Natural killer cell (primary cell): ENCODE data around the gene NCKAP1. TPM values are rescaled to one million over a fixed set of nuclear protein-coding genes. Genes with fewer than 3 reads are reported as not detected.
"Not testable (repeated sequence)": the region's sequence is repeated elsewhere in the genome, so short reads cannot be mapped to it uniquely, and the experiment has no call there.

Source experiments
- ATAC-seq, 3 donors: fragments of 150-1000 bp in 2 of 3; fragments of 200-7000 bp in 1 of 3; cut with Tn5 transposase; 1 replicate in 1 of 3; 2 replicates in 2 of 3; pipeline ENCODE4 v1.10.0; 2021; ENCODE audit warnings: mild to moderate bottlenecking in 2 of 3, moderate library complexity in 2 of 3
- DNase-seq, 2 donors: peaks; one replicate each; pipeline versions ENCODE4 v3.0.0 to v3.0.0-alpha.2; 2013 to 2021; ENCODE audit warnings: mixed read lengths in 1 of 2
- H3K27ac ChIP-seq: one replicate; pipeline ENCODE4 v1.5.1; 2013; ENCODE audit warnings: mild to moderate bottlenecking, low read length
- H3K27me3 ChIP-seq: one replicate; pipeline ENCODE4 v1.6.1; 2013; ENCODE audit warnings: low read length; ENCODE audit not compliant: control insufficient read depth, insufficient read depth
- H3K36me3 ChIP-seq: one replicate; pipeline ENCODE4 v1.6.1; 2013; ENCODE audit warnings: low read length; ENCODE audit not compliant: control insufficient read depth, insufficient read depth
- H3K4me1 ChIP-seq: one replicate; pipeline ENCODE4 v1.6.1; 2013; ENCODE audit warnings: low read length; ENCODE audit not compliant: control insufficient read depth, insufficient read depth
- H3K4me3 ChIP-seq: one replicate; pipeline ENCODE4 v1.5.1; 2013; ENCODE audit warnings: low read length
- H3K9me3 ChIP-seq: one replicate; pipeline ENCODE4 v1.6.1; 2013; ENCODE audit warnings: low read length; ENCODE audit not compliant: control insufficient read depth, insufficient read depth
- H3K27ac Mint-ChIP-seq, 2 donors: one replicate each; pipeline ENCODE4 v1.8.0; 2022; ENCODE audit warnings: mild to moderate bottlenecking in 2 of 2, mixed read lengths in 2 of 2, moderate library complexity in 1 of 2
- H3K27me3 Mint-ChIP-seq, 2 donors: one replicate each; pipeline ENCODE4 v1.8.0; 2022; ENCODE audit warnings: low read depth in 2 of 2, mixed read lengths in 2 of 2
- H3K36me3 Mint-ChIP-seq: one replicate; pipeline ENCODE4 v1.8.0; 2022; ENCODE audit warnings: mixed read lengths
- H3K4me1 Mint-ChIP-seq, 2 donors: one replicate each; pipeline ENCODE4 v1.8.0; 2022; ENCODE audit warnings: mixed read lengths in 2 of 2
- H3K4me3 Mint-ChIP-seq: one replicate; pipeline ENCODE4 v1.8.0; 2022; ENCODE audit warnings: mild to moderate bottlenecking, moderate library complexity, mixed read lengths
- H3K9me3 Mint-ChIP-seq, 2 donors: one replicate each; pipeline ENCODE4 v1.8.0; 2022; ENCODE audit warnings: mixed read lengths in 2 of 2
- CTCF ChIP-seq: fragments of 200-600 bp; IDR thresholded peaks from one replicate; pipeline ENCODE4 v1.8.0; 2022; ENCODE audit warnings: antibody characterized with exemption
- WGBS: methylation state at CpG from one replicate; pipeline ENCODE4 v1.1.7; 2013; ENCODE audit warnings: missing lambda C conversion rate; ENCODE audit not compliant: insufficient coverage; 5-methylcytosine and 5-hydroxymethylcytosine counted together
- intact Hi-C: fragments of 100-400 bp; cut with micrococcal nuclease; formaldehyde crosslinking; loops from one replicate; pipeline ENCODE4 v1.14.2; 2022
- total RNA-seq, 4 donors: library from RNA; stranded (reverse); fragments of 120-200 nt in 1 of 4; gene quantifications; one replicate each; pipeline versions ENCODE4 v1.2.3 to v1.2.4, GENCODE V29; 2013 to 2022

NCKAP1 gene
- total RNA-seq, 3 donors from 2014 or later (not counting 1 experiment from before 2014, with no cell fraction given), result 8.4 to 12.3 (median 10.4) TPM

GRCh38 chr2:182876653-182877052, 161.6 kb downstream of the NCKAP1 start:
- H3K4me1 ChIP-seq, H3K36me3 Mint-ChIP-seq, H3K27me3 ChIP-seq, H3K27me3 Mint-ChIP-seq, ATAC-seq, DNase-seq, H3K36me3 ChIP-seq, H3K27ac Mint-ChIP-seq, H3K9me3 Mint-ChIP-seq, H3K9me3 ChIP-seq, H3K4me3 ChIP-seq, intact Hi-C loops, H3K4me3 Mint-ChIP-seq, H3K4me1 Mint-ChIP-seq, H3K27ac ChIP-seq: not testable (repeated sequence)
- no CpG with 5 or more reads among the region's 1 CpG for WGBS

GRCh38 chr2:182870227-182870626, 168.0 kb downstream of the NCKAP1 start:
- DNase-seq (no peak), ATAC-seq (no peak)
- Mint-ChIP-seq H3K4me1 (peaks cover 0 to 5% of the 10 kb centered on the region in 2 donors), H3K9me3 (peaks cover 0 to 5% of the 10 kb centered on the region in 2 donors), H3K36me3 (peaks cover 7% of the 10 kb centered on the region), H3K27ac (no peak overlapping the region), H3K27me3 (peaks cover 28 to 29% of the 10 kb centered on the region in 2 donors), H3K4me3 (no peak overlapping the region)
- Histone ChIP-seq H3K27me3 (peaks cover 5% of the 10 kb centered on the region), H3K4me3 (no peak overlapping the region), H3K4me1 (peaks cover 8% of the 10 kb centered on the region), H3K9me3 (no peaks in the 10 kb centered on the region), H3K36me3 (no peaks in the 10 kb centered on the region), H3K27ac (no peak overlapping the region)
- WGBS, result 8% methylated on average over 1 of the region's 1 CpG
- intact Hi-C loops, result no loop called here
- no peak for TF ChIP-seq CTCF

GRCh38 chr2:182868054-182868796, 170.0 kb downstream of the NCKAP1 start:
- Mint-ChIP-seq H3K27me3 (peaks cover 41 to 44% of the 10 kb centered on the region in 2 donors), H3K27ac (no peak overlapping the region), H3K9me3 (no peaks in the 10 kb centered on the region), H3K4me1 (peaks cover 0 to 5% of the 10 kb centered on the region in 2 donors), H3K36me3 (peaks cover 7% of the 10 kb centered on the region), H3K4me3 (no peak overlapping the region)
- WGBS, result 83% methylated on average over 4 of the region's 6 CpGs
- ATAC-seq (no peak), DNase-seq (no peak)
- no peak overlapping the region for H3K4me3 ChIP-seq
- peaks cover 7% of the 10 kb centered on the region for H3K27me3 ChIP-seq
- no peaks in the 10 kb centered on the region for H3K36me3 ChIP-seq
- TF ChIP-seq CTCF, result no peak
- intact Hi-C loops, result no loop called here
- H3K9me3 ChIP-seq, result no peaks in the 10 kb centered on the region
- no peak overlapping the region for H3K27ac ChIP-seq
- H3K4me1 ChIP-seq, result peaks cover 8% of the 10 kb centered on the region

- Mint-ChIP-seq H3K27me3 (peaks cover 44% of the 10 kb centered on the region in 2 donors), H3K4me3 (no peak overlapping the region)
- H3K27me3 ChIP-seq, result peaks cover 7% of the 10 kb centered on the region
Observed at GRCh38 chr2:182867426-182868053, 170.7 kb downstream of the NCKAP1 start.

More at GRCh38 chr2:182867426-182868053, 170.7 kb downstream of the NCKAP1 start:
- Mint-ChIP-seq H3K9me3 (no peaks in the 10 kb centered on the region), H3K36me3 (peaks cover 7% of the 10 kb centered on the region), H3K27ac (no peak overlapping the region), H3K4me1 (peaks cover 0 to 5% of the 10 kb centered on the region in 2 donors)
- Histone ChIP-seq H3K4me1 (peaks cover 8% of the 10 kb centered on the region), H3K27ac (no peak overlapping the region), H3K4me3 (no peak overlapping the region), H3K36me3 (no peaks in the 10 kb centered on the region), H3K9me3 (no peaks in the 10 kb centered on the region)
- DNase-seq (no peak), ATAC-seq (no peak)
- intact Hi-C loops, result no loop called here
- no peak for TF ChIP-seq CTCF
- WGBS, result 39% methylated on average over 11 of the region's 12 CpGs
